GM21390 (cell line): ENCODE results near the gene LENEP.

Source experiments
- ATAC-seq: cut with Tn5 transposase; IDR thresholded peaks from one replicate; pipeline ENCODE4 v1.9.1; 2021; ENCODE audit not compliant: unreplicated experiment

Gene LENEP

DNA sequence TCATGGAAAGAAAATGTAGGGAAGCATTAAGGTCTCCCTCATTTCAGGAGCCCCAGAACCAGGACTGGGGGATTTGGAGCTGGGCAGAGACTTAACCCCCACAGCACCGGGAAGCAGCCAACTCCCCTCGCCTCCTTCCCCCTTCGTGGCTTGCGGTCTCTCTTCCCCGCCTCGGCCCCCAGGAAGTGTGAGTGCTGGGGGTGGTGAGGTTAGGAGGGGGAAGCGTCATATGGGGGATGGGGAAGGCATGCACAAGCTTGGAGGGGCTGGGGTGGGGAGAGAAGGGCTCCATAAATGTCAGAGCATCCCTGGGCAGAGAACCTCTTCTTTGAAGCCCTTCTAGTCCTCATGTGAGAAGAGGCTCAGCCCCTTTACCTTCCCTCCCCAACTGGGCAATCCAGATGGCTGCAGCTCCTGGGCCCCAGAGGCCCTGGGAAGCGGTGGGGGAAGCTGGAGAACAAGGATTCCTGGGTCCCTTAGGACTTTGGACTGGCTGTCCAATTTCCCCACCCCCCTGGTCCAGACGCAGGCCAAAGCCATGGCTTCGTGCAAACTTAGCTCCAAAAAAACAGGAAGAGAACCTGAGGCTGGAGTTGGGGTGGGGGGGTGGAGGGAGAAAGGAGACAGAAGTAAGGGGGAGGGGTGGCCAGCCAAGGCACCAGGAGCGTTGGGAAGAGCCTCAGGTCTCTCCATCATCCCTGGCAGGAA lies 17.0 kb downstream of the LENEP start:
- no peak for ATAC-seq

DNA sequence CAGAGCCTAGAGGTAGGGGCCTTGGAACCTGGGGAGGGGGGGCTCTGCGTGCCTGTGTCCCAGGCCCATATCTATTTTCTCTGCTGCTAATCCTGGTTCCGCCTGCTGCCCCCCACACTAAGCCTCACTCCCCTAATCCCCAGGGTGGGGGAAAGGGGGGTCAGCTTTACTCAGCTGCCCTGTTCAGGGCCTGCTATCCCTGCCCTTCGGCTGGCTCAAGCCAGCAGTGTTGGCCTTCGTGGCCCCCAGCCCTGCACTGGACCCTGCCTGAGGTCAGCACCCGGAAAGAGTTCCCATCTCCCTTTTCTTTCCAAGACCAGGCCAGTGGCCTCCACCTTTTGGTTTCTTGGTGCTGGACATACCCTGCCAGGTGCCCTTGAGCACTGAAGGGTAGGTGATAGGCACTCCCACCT lies 17.6 kb downstream of the LENEP start:
- no peak for ATAC-seq

DNA sequence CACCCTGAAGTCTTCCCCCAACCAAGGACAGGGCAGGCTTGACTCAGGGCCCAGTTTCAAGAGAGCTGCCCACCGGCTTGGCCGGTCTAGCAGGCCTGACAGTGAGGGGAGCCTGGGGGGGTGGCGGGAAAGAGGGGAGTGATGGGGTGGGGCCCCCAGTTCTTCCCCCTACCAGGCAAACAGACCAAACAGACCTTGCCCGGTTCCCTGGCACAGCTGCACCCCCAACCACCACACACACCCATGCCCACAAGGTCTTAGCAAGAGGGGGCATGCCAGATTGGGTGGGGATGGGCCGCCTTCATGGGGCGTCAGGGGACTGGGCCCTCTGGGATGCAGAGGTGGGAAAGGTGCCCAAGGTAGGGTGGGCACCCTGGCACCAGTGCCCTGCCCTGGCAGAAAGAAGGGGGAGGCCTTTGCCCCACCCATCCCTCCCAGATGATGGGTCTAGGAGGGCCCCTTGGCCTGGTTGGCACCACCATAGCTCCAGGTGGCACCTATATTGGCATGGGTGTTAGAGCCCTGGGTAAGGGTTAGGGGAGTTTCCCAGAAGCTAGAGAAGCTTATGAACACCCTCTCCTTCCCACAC lies 18.1 kb downstream of the LENEP start:
- no peak for ATAC-seq

DNA sequence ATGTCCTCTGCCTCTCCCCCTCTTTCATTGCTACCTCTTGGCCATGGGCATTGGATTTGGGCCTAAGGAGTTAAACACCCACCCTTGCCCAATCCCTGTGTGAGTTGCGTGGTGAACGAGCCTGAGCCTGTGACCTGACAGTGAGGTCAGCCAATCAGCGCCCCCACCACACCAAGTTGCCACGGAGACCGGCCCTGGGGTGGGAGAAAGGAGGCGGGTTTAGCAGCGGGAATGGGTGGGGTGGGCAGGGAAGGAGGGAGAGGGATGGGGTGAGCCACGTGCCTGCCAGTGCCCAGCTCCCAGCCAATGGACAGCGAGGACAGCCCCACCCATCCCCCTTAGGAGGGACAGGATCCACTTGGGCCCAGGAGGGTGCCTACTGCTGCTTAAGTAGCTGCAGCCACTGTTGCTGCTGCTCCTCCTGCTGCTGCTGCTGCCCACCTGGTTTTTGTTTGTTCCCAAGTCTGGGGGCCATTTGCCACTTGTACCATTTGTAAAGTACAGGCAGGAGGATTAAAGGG lies 18.7 kb downstream of the LENEP start:
- no peak for ATAC-seq

DNA sequence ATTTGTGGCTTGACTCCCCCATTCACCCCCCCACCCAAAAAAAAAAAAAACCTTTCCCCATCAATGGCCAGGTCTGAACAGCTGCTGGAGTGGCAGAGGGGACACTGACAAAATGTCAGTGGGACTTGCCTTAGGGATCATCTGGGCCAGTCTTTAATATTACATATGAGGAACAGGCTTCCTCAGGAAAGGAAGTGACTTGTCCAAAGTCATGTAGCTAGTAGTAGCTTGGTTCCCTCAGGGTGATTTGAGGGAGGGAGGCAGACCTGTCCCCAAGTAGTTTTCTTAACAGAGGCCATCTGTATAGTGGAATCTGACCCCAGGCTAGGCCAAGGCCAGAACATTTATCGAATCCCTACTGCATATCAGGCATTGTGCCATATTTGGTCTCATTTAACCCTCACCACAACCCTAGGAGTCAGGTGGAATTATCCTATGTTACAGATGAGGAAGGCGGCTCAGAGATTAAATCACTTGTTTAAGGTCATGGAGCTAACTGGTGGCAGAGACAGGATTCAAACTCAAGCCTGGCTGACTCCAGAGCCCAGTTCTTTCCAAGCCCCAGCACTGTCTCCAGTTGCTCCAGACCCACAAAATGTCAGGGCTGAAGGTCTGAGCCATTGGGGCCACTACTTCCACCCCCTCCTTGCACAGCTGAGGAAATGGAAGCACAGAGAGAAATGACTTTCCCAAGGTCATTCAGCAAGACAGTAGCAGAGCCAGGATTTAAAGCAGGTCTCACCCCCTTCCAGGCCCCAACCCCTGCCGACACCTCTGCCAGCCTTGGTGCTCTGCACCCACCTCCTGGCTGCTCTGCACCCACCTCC lies 19.6 kb downstream of the LENEP start:
- no peak for ATAC-seq

DNA sequence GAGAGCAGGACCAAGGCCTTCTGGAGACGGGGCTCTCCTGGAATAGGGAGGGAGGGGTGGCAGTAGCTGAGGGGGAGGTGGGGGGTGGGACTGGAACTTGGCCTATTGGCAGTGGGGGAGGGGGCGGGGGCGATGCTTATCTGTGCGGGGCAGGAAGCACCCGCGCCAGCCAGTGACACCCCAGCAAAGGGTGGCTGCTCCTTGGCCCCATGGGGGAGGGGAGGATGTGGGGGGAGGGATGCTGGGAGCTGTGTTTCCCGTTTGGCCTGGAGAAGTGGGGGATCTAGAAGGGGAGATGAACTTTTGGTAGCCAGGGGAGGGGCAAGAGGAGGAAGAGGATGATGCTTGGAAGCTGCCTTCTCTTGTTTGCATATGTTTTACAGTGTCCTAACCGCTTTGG lies 20.2 kb downstream of the LENEP start:
- ATAC-seq: no peak

DNA sequence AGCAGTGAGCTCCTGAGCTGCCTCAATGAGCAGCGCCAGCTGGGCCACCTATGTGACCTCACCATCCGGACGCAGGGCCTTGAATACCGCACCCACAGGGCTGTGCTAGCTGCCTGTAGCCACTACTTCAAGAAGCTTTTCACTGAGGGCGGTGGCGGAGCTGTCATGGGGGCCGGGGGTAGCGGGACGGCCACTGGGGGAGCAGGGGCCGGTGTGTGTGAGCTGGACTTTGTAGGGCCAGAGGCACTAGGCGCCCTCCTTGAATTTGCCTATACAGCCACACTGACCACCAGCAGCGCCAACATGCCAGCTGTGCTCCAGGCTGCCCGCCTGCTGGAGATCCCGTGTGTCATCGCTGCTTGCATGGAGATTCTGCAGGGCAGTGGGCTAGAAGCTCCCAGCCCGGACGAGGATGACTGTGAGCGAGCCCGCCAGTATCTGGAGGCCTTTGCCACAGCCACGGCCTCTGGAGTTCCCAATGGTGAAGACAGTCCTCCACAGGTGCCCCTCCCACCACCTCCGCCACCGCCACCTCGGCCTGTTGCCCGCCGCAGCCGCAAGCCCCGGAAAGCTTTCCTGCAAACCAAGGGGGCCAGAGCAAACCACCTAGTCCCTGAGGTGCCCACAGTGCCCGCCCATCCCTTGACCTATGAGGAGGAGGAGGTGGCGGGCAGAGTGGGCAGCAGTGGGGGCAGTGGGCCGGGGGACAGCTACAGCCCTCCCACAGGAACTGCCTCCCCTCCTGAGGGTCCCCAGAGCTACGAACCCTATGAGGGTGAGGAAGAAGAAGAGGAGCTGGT lies 21.5 kb downstream of the LENEP start:
- no peak for ATAC-seq

DNA sequence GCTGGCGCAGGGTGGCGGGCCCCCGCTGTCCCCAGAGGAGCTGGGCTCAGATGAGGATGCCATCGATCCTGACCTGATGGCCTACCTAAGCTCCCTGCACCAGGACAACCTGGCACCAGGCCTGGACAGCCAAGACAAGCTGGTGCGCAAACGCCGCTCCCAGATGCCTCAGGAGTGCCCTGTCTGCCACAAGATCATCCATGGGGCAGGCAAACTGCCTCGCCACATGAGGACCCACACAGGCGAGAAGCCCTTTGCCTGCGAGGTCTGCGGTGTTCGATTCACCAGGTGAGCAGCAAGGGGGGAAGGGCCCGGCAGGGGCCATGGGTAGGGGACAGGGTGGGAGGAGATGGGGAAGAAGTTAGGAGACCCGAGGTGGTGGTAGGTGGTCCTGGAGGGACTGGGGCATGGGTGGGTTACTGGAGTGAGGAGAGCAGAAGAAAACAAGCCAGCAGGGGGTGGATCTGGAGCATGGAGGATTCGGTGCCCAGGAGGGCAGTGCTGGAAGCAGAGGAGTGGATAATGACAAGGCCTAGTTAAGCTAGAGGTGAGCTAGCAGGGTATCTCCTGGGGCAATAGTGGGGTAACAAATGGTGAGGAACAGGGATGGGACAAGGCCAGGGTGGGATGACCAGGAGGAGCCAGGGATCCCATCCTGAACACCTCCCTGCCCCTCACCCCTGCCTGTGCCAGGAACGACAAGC lies 22.3 kb downstream of the LENEP start:
- ATAC-seq: no peak

DNA sequence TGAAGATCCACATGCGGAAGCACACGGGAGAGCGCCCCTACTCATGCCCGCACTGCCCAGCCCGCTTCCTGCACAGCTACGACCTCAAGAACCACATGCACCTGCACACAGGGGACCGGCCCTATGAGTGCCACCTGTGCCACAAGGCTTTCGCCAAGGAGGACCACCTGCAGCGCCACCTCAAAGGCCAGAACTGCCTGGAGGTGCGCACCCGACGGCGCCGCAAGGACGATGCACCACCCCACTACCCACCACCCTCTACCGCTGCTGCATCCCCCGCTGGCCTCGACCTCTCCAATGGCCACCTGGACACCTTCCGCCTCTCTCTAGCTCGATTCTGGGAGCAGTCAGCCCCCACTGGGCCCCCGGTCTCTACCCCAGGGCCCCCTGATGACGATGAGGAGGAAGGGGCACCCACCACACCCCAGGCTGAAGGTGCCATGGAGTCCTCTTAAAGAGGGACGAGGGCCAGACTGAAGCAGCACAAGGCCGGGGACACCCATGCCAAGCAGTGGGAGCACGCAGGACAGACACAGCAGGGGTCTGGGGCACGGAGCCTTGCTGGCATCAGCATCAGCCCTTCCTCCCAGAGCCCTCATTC lies 22.9 kb downstream of the LENEP start:
- ATAC-seq: no peak

DNA sequence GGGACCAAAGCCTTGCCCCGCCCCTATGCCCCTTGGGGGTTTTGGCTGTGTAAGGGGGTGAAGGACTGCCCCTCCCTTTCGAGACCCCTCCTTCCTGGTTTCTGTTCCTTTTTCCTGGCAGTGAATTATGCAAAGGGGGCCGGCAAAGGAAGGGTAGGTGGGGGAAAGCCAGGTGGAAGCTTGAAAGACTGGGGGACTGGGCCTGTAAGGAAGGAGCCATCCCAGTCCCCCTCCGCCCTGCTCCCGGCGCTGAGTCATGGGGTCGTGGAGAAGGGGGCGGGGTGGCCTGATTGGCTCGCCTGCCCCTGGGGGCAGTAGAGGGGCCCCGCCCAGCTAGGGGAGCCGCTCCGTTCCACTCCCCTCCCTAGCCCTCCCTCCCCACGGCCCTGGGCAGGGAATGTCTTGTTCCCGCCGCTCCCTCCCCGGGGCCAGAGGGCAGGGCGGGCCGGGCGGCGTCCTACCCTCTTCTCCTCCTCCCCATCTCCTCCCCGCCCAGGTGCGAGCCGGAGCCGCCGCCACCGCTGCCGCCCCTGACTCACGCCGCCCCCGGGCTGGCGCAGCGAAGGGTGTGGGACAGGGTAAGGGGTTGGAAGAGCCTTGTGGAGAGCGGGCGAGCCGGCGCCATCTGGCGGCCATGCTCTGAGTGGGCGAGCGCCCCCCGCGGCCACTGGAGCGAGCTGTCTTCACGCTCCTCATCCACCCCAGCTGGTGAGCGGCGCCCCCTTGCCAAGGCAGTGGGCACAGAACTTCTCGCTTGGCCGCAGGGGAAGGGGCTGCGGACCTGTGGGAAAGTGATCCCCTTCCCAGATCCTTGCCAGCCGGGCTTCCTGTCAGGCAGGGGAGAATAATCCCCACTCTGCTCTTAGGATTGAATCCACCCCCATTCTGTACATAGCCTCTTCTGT lies 23.9 kb downstream of the LENEP start:
- ATAC-seq: peak; percentile 80

DNA sequence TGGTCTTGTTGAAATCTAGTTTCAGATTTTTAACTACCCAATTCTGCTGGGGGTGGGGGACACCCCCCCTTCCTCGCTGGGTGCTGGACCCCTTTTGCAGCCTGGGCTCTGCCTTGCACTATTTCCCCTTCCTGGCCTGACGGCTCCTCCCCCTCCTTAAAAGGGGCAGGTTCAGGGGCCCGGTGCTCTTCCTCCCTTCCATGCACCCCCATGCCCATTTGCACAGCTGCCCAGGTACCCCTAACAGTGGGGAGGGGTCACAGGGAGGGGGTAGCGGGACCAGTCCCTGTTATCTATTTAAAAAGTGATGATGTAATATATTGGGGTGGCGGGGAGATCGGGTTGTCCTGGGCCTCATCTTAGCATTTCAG lies 24.5 kb downstream of the LENEP start:
- ATAC-seq: no peak

DNA sequence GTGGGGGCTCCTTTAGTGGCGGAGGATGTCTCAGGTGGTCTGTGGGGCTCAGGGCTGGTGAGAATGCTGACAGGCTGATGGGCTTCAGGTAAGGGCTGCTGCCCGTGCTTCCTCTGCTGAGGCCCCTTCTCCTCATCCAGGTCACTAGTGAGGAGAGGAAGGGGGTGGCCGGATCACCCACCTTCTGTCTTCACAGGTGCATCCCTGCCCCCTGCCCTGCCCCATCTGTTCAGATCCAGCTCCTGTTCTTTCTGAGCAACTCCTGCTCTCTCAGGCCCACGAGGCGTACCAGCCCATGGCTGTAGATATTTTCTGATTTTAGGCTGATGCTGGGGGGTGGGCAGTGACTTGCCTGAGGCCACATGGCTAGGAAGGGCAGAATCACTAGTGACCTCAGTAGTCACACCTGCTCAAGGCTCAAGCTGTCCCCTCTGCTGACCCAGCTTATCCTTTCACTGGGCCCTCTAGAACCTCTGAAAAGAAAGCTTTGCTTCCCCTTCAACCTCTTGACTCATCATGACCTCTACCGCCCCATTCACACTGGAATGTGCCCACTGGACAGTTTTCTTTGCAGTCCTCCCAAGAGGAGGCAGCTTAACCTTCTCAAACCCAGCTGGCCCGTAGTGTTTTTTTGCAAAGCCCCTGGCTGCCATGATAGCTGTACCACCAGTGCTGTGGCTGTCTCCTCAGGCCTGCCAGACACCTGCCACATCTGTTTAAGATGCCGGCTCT lies 25.4 kb downstream of the LENEP start:
- ATAC-seq: no peak

DNA sequence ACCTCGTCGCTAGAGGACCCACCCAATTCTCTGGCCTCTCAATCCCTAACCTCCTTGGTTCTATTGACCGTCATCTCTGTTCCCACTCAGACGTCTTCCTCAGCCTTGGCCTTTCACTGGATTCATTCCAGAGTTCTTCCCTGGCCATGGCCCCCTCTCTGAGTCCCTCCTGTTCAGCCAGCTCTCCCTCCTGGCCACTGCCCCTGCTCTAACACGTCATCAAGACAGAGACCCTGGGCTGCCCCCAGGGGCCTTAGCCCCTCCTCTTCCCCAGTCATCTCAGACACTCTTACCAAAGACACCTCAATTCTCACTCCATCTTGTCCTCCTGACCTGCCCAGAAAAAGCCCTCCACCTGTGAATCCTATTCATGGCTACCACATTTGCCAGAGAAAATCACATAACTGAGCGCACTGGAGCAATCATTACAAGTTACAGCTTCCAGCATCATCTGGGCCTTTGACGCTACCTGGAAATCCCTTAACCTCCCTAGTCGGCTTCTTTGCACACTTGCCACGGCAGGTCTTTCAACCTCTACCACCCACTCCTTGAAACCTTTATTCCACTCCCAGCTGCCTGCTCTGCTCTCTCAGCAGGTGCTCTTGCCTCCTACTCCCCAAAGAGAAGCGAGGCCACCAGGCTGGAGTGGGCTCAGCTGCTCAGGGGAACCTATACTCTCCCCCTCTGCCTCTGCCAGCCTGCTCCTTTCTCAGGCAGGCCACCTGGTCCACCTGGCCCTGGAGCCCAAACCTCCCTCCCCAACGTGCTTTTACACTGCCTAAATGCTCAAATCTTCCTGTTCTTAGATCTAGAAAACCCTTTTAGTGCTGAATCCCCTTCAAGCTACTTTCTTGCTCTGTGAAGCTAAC lies 26.2 kb downstream of the LENEP start:
- ATAC-seq: no peak

DNA sequence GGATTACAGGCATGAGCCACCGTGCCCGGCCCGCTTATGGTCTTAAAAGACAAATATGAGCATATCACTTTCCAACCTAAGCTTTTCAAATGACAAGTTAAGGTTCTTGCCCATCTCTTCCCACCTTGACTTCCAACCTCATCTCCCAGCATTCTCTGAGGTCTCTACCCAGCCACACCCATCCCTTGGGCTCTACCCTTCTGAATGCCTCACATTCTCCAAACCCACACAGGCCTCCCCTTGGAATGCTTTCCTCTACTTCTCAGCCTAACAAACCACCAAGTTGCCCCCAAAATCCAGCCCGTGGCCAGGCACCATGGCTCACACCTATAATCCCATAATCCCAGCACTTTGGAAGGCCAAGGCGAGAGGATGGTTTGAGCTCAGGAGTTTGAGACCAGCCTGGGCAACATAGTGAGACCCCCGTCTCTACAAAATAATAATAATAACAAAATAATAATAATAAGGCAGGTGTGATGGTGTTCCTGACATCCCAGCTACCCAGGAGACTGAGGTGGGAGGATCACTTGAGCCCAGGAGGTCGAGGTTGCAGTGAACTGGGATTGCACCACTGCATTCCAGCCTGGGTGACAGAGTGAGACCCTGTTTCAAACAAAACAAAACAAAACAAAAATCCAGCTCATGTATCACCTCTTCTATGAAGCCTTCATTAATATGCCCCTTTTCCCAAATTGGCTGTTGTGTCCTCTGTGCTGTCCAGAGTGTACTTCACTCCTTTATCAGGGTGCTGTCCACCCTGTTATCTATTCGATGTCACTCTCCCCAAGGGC lies 28.9 kb downstream of the LENEP start:
- no peak for ATAC-seq

DNA sequence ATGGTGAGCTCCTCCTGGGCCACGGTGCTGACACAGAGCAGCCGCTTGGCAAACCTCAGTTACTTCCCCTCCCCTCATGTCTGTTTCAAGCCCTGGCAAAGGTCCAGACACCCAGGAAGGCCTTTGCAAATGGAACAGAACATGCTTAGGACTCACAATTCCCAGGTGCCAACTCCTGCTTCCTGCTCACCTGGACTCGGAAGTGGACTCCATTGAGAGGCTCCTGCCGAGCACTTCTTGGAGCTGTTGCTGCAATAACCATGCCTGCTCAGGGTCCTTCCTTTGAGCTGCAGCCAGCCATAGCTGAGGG lies 29.5 kb downstream of the LENEP start:
- no peak for ATAC-seq

DNA sequence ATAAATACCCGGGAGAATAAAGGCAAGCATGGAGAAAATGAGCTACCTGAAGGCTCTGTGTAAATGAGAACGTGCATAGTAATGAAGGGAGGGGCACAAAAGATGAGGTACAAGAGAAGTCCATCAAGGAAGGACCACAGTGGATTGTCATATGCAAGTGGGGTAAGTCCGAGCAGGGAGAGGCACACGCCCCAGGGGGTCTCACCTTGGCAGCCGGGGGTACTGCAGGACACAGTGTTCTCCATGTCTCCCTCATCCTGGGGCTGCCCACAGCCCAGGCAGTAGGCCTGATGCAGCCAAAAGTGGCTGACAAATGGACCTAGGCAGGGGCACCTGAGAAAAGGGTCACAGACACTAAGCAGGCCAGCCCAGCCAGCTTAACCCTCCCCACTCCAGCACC lies 30.2 kb downstream of the LENEP start:
- ATAC-seq: no peak

DNA sequence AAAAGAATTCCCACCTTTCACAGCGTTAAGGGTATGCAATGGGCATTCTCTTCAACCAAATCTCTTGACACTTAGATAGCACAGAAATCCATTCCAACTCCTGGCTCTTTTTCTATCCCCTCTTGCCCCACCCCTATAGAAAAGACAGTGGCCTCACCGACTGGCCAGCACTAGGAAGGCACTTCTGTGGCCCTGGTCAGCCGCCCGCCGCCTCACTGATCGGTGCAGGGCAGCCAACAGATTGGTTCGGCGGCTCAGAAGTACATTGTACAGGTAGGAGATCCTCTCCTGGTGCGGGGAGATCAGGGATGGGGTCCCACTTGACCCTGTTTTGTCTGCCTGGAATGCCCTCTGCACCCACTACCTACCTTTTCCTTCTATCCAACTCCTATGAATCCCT lies 30.9 kb downstream of the LENEP start:
- no peak for ATAC-seq
